ENCODE results near the gene SCAF11.

- TF ChIP-seq, protein P1, sequence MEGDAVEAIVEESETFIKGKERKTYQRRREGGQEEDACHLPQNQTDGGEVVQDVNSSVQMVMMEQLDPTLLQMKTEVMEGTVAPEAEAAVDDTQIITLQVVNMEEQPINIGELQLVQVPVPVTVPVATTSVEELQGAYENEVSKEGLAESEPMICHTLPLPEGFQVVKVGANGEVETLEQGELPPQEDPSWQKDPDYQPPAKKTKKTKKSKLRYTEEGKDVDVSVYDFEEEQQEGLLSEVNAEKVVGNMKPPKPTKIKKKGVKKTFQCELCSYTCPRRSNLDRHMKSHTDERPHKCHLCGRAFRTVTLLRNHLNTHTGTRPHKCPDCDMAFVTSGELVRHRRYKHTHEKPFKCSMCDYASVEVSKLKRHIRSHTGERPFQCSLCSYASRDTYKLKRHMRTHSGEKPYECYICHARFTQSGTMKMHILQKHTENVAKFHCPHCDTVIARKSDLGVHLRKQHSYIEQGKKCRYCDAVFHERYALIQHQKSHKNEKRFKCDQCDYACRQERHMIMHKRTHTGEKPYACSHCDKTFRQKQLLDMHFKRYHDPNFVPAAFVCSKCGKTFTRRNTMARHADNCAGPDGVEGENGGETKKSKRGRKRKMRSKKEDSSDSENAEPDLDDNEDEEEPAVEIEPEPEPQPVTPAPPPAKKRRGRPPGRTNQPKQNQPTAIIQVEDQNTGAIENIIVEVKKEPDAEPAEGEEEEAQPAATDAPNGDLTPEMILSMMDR (IDR thresholded peaks at IDR 0.05; ENCODE audit: poor library complexity) = no peak
- no peak for TF ChIP-seq EZH2 (IDR thresholded peaks at IDR 0.05; ENCODE audit: borderline replicate concordance)
Observed at GRCh38 chr12:45909041-45909713, 81.2 kb downstream of the SCAF11 start.

Measured in hepatocyte (in vitro differentiated cells).